IPS-18c (cell line): Measurements from ENCODE around the gene SPRR2E.
"Not testable (repeated sequence)": the region's sequence is repeated elsewhere in the genome, so short reads cannot be mapped to it uniquely, and the experiment has no call there.

Experiments
- H3K4me3 ChIP-seq: 2 replicates; pipeline ENCODE4 v1.7.0; 2013; ENCODE audit warnings: low read depth, mild to moderate bottlenecking, low read length, moderate library complexity; ENCODE audit not compliant: insufficient read depth
- H3K9me3 ChIP-seq: one replicate; pipeline ENCODE4 v1.6.1; 2013; ENCODE audit warnings: mild to moderate bottlenecking, low read length, moderate library complexity; ENCODE audit not compliant: control insufficient read depth, insufficient read depth

SPRR2E gene

GRCh38 chr1:153081736-153082135 is 12.6 kb downstream of the SPRR2E start:
- no peak overlapping the region for H3K4me3 ChIP-seq
- no peaks in the 10 kb centered on the region for H3K9me3 ChIP-seq

- Histone ChIP-seq H3K4me3 (no peak overlapping the region), H3K9me3 (no peaks in the 10 kb centered on the region)
Observed at GRCh38 chr1:153072806-153073726, 21.3 kb downstream of the SPRR2E start.

- no peaks in the 10 kb centered on the region for H3K9me3 ChIP-seq
- no peak within 1 kb of the TSS for H3K4me3 ChIP-seq
Observed at GRCh38 chr1:153071511-153071910, 22.8 kb downstream of the SPRR2E start, which contains the start of gene SPRR2B. TSS of gene SPRR2B (minus strand) at chr1:153071611. CDS start at chr1:153070839, 772 bp downstream.

GRCh38 chr1:153070243-153070642 is 24.1 kb downstream of the SPRR2E start:
- H3K4me3 ChIP-seq: no peak overlapping the region
- H3K9me3 ChIP-seq: no peaks in the 10 kb centered on the region

GRCh38 chr1:153058826-153059784 is 35.2 kb downstream of the SPRR2E start:
- H3K9me3 ChIP-seq: no peaks in the 10 kb centered on the region
- H3K4me3 ChIP-seq: no peak overlapping the region

- H3K4me3 ChIP-seq: no peak overlapping the region
- H3K9me3 ChIP-seq: no peaks in the 10 kb centered on the region
Observed at GRCh38 chr1:153058154-153058553, 36.2 kb downstream of the SPRR2E start.

- no peak within 1 kb of the TSS for H3K4me3 ChIP-seq
- no peaks in the 10 kb centered on the region for H3K9me3 ChIP-seq
Observed at GRCh38 chr1:153057375-153057774, 37.0 kb downstream of the SPRR2E start, which contains the start of gene SPRR2A. TSS of gene SPRR2A (minus strand) at chr1:153057512. CDS start at chr1:153056735, 777 bp downstream.

GRCh38 chr1:153056111-153056510 is 38.2 kb downstream of the SPRR2E start:
- not testable (repeated sequence) for H3K4me3 ChIP-seq, H3K9me3 ChIP-seq

GRCh38 chr1:153049211-153049610 is 45.1 kb downstream of the SPRR2E start:
- Histone ChIP-seq H3K9me3 (no peaks in the 10 kb centered on the region), H3K4me3 (no peak overlapping the region)
